Prostate gland (tissue), 2 donors: Measurements from ENCODE around the gene TMPRSS9.

Source experiments
- CTCF ChIP-seq, 4 experiments: fragments of 200-600 bp in 2 of 4; fragments of 450-650 bp in 2 of 4; sonication (generic) in 2 of 4; IDR thresholded peaks; 1 replicate in 3 of 4; 2 replicates in 1 of 4; pipeline ENCODE4 v1.5.1; 2016 to 2019; ENCODE audit warnings: antibody characterized with exemption in 4 of 4, mild to moderate bottlenecking in 2 of 4, moderate library complexity in 2 of 4
- POLR2AphosphoS5 ChIP-seq: sonication (generic); formaldehyde crosslinking; IDR thresholded peaks from one replicate; pipeline ENCODE4 v1.6.1; 2017; ENCODE audit warnings: antibody characterized with exemption

GRCh38 chr19:2451741-2452140 is 91.7 kb downstream of the TMPRSS9 start:
- TF ChIP-seq CTCF (IDR thresholded peaks at IDR 0.05): no peak
- TF ChIP-seq POLR2AphosphoS5: no peak
